Measurements from ENCODE around the gene CORO1C. TPM values are rescaled to one million over a fixed set of nuclear protein-coding genes. Genes with fewer than 3 reads are reported as not detected.

The CORO1C gene
- total RNA-seq, 1 donor from 2014 or later: 391 TPM

GRCh38 chr12:108629151-108629550, 102.2 kb downstream of the CORO1C start:
- Histone ChIP-seq H3K9me3 (ENCODE audit: insufficient read depth, low read depth, low read length) (no peaks in the 10 kb centered on the region), H3K4me3 (ENCODE audit: insufficient read depth, low read depth, low read length) (no peak overlapping the region), H4K20me1 (ENCODE audit: insufficient read depth, low read length) (no peaks in the 10 kb centered on the region), H3K4me2 (ENCODE audit: low read length) (peak overlapping the region; percentile 65), H3K36me3 (ENCODE audit: insufficient read depth, low read length) (no peaks in the 10 kb centered on the region), H3K79me2 (ENCODE audit: insufficient read depth, low read length) (no peaks in the 10 kb centered on the region), H3K4me1 (ENCODE audit: insufficient read depth, low read length) (peaks cover 36% of the 10 kb centered on the region), H3K27me3 (ENCODE audit: insufficient read depth, low read length) (no peaks in the 10 kb centered on the region), H2AFZ (ENCODE audit: low read depth, low read length) (no peak overlapping the region), H3K9ac (ENCODE audit: low read length) (peak overlapping the region; percentile 73), H3K27ac (ENCODE audit: low read depth, low read length) (peak overlapping the region; percentile 82)
- peak overlapping the region; percentile 88 for H3K27ac Mint-ChIP-seq (ENCODE audit: unreplicated experiment)
- TF ChIP-seq EZH2 (IDR thresholded peaks at IDR 0.05; ENCODE audit: insufficient read depth, low read length) (no peak), CTCF (IDR thresholded peaks at IDR 0.05; ENCODE audit: insufficient read depth, low read depth, low read length) (no peak)
- no peaks in the 10 kb centered on the region for H3K9me3 Mint-ChIP-seq (ENCODE audit: unreplicated experiment)
- H3K36me3 Mint-ChIP-seq (ENCODE audit: low read depth, unreplicated experiment): no peaks in the 10 kb centered on the region
- FAIRE-seq: no peak
- DNase-seq (ENCODE audit: low read depth): no peak
- no peak overlapping the region for H3K4me3 Mint-ChIP-seq (ENCODE audit: unreplicated experiment)
- no peaks in the 10 kb centered on the region for H3K27me3 Mint-ChIP-seq (ENCODE audit: low read depth, unreplicated experiment)
- peaks cover 37% of the 10 kb centered on the region for H3K4me1 Mint-ChIP-seq (ENCODE audit: low read depth, unreplicated experiment)

- Histone ChIP-seq H3K4me3 (ENCODE audit: insufficient read depth, low read depth, low read length) (no peak overlapping the region), H2AFZ (ENCODE audit: low read depth, low read length) (no peak overlapping the region), H3K27ac (ENCODE audit: low read depth, low read length) (no peak overlapping the region), H3K27me3 (ENCODE audit: insufficient read depth, low read length) (no peaks in the 10 kb centered on the region), H3K4me2 (ENCODE audit: low read length) (no peak overlapping the region), H3K4me1 (ENCODE audit: insufficient read depth, low read length) (peaks cover 37% of the 10 kb centered on the region), H4K20me1 (ENCODE audit: insufficient read depth, low read length) (no peaks in the 10 kb centered on the region), H3K9ac (ENCODE audit: low read length) (no peak overlapping the region), H3K79me2 (ENCODE audit: insufficient read depth, low read length) (no peaks in the 10 kb centered on the region), H3K9me3 (ENCODE audit: insufficient read depth, low read depth, low read length) (no peaks in the 10 kb centered on the region), H3K36me3 (ENCODE audit: insufficient read depth, low read length) (no peaks in the 10 kb centered on the region)
- no peak for FAIRE-seq
- H3K36me3 Mint-ChIP-seq (ENCODE audit: low read depth, unreplicated experiment): peaks cover 8% of the 10 kb centered on the region
- no peak overlapping the region for H3K4me3 Mint-ChIP-seq (ENCODE audit: unreplicated experiment)
- H3K9me3 Mint-ChIP-seq (ENCODE audit: unreplicated experiment): no peaks in the 10 kb centered on the region
- TF ChIP-seq EZH2 (IDR thresholded peaks at IDR 0.05; ENCODE audit: insufficient read depth, low read length) (no peak), CTCF (IDR thresholded peaks at IDR 0.05; ENCODE audit: insufficient read depth, low read depth, low read length) (no peak)
- H3K27me3 Mint-ChIP-seq (ENCODE audit: low read depth, unreplicated experiment): no peaks in the 10 kb centered on the region
- H3K27ac Mint-ChIP-seq (ENCODE audit: unreplicated experiment): no peak overlapping the region
- DNase-seq (ENCODE audit: low read depth): no peak
- H3K4me1 Mint-ChIP-seq (ENCODE audit: low read depth, unreplicated experiment): peaks cover 31% of the 10 kb centered on the region
Measured at GRCh38 chr12:108627134-108627920, 104.0 kb downstream of the CORO1C start.

GRCh38 chr12:108625228-108625627, 106.1 kb downstream of the CORO1C start:
- TF ChIP-seq EZH2 (IDR thresholded peaks at IDR 0.05; ENCODE audit: insufficient read depth, low read length) (no peak), CTCF (IDR thresholded peaks at IDR 0.05; ENCODE audit: insufficient read depth, low read depth, low read length) (no peak)
- Mint-ChIP-seq H3K36me3 (ENCODE audit: low read depth, unreplicated experiment) (peaks cover 10% of the 10 kb centered on the region), H3K9me3 (ENCODE audit: unreplicated experiment) (no peaks in the 10 kb centered on the region)

More at GRCh38 chr12:108625228-108625627, 106.1 kb downstream of the CORO1C start:
- Histone ChIP-seq H3K4me1 (ENCODE audit: insufficient read depth, low read length) (peaks cover 27% of the 10 kb centered on the region), H3K27ac (ENCODE audit: low read depth, low read length) (no peak overlapping the region), H3K27me3 (ENCODE audit: insufficient read depth, low read length) (no peaks in the 10 kb centered on the region), H3K4me3 (ENCODE audit: insufficient read depth, low read depth, low read length) (no peak overlapping the region), H3K9me3 (ENCODE audit: insufficient read depth, low read depth, low read length) (no peaks in the 10 kb centered on the region), H4K20me1 (ENCODE audit: insufficient read depth, low read length) (no peaks in the 10 kb centered on the region), H3K36me3 (ENCODE audit: insufficient read depth, low read length) (no peaks in the 10 kb centered on the region), H3K4me2 (ENCODE audit: low read length) (no peak overlapping the region), H2AFZ (ENCODE audit: low read depth, low read length) (no peak overlapping the region), H3K9ac (ENCODE audit: low read length) (no peak overlapping the region), H3K79me2 (ENCODE audit: insufficient read depth, low read length) (no peaks in the 10 kb centered on the region)
- Mint-ChIP-seq H3K27me3 (ENCODE audit: low read depth, unreplicated experiment) (no peaks in the 10 kb centered on the region), H3K27ac (ENCODE audit: unreplicated experiment) (no peak overlapping the region), H3K4me1 (ENCODE audit: low read depth, unreplicated experiment) (peaks cover 23% of the 10 kb centered on the region), H3K4me3 (ENCODE audit: unreplicated experiment) (no peak overlapping the region)
- FAIRE-seq: no peak
- DNase-seq (ENCODE audit: low read depth): no peak

Measured in astrocyte (in vitro differentiated cells and primary cell).